ENCODE measurements around the gene S1PR2.
"Not testable (repeated sequence)": the region's sequence is repeated elsewhere in the genome, so short reads cannot be mapped to it uniquely, and the experiment has no call there.

S1PR2 gene

DNA sequence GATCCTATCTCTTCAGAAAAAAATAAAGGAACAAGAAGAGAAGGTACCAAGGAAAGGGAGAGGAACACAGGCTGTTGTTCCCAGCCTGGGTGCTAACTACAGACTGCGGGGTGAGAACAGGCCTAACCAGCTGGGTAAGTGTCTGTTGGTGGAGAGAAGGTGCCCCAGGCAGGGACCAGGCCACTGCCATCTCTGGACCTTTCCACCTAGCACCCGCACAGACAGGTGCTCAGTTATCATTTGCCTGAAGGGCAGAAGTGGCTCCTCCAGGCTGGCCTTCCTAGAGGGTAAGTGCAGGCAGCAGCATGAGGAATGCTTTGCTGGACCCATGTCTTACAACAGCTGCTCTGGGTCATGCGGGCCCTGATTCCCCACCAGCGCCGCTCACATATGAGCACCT is 46.5 kb downstream of the S1PR2 start:
- DNase-seq, result no peak

DNA sequence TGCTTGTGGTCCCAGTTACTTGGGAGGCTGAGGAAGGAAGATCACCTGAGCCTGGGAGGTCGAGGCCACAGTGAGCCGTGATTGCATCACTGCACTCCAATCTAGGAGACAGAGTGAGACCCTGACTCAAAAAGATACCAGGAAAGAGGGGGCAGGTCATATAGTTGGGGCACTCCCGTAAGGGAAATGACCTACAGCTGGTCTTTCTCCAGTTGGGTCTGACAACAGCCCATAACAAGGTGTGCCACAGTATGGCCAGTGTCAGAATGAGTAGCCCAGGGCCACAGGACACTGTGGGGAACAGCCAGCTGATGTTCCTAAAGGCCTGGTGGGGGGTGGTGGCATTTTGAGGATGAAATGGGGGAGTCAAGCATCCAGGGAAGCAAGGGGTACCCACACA is 47.2 kb downstream of the S1PR2 start:
- DNase-seq, result no peak

DNA sequence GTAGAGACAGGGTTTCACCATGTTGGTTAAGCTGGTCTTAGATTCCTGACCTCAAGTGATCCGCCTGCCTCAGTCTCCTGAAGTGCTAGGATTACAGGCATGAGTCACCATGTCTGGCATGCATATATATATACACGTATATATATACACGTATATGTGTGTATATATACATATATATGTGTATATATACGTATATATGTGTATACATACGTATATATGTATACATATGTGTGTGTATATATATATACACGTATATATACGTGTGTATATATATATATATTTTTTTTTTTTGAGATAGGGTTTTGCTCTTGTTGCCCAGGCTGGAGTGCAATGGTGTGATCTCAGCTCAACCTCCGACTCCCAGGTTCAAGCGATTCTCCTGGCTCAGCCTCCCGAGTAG is 48.3 kb downstream of the S1PR2 start:
- DNase-seq, result no peak

DNA sequence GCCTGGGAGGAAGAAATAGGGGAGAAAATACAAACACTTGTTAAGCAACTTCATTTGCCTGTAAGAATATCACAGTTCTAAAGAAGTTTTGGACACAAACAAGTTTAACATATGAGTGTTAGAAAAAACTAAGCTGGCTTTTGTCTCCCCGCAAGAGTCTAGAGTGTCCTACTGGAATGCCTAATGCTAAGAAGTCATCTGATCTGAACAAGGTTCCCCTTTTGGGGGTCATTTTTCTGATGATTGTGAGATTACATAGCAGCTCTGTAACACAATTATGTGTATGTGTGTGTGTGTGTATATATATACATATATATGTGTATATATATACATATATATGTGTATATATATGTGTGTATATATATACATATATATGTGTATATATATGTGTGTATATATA is 49.1 kb downstream of the S1PR2 start:
- no peak for DNase-seq

DNA sequence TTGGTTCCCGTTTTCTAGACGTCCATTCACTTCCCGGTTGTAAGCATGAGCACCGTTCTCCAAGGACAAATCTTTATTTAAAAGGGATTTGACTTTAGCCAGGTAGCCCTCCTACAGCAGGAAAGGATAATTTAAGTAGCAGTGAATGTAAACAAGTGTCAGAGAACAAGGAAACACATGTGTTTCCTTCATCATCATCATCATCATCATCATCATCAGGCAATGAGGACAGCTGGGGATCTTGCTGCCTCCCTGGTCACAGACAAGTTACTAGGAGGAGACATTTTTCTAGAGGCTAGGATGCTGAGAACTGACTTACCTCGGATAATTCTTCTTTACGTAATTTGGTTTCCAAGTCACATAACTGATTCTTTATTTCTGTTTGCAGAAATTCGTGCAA is 50.7 kb downstream of the S1PR2 start:
- DNase-seq, result no peak

DNA sequence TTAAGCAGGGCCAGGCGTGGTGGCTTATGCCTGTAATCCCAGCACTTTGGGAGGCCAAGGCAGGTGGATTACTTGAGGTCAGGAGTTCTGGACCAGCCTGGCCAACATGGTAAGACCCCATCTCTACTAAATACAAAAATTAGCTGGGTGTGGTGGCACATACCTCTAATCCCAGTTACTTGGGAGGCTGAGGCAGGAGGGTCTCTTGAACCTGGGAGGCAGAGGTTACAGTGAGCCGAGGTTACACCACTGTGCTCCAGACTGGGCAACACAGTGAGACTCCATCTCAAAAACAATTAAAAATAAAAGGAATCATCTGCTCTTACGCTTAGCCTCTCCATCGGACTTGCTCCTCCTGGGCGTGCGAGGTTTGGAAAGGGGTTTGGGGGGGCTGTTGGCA is 51.1 kb downstream of the S1PR2 start:
- not testable (repeated sequence) for DNase-seq

DNA sequence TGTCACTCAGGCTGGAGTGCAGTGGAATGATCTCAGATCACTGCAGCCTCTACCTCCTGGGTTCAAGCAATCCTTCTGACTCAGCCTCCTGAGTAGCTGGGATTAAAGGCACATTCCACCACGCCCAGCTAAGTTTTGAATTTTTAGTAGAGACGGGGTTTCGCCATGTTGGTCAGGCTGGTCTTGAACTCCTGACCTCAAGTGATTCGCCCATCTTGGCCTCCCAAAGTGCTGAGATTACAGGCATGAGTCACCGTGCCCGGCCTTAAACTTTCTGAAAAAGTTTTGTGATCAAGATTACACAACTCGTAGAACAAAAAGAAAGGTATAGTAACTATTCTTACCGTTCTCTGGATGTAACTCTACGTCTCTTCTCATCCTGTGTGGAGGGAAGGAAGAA is 57.6 kb downstream of the S1PR2 start:
- DNase-seq, result no peak

Data from DMS 273 treated with DMSO at 0.1 percent for 48 hours (cell line).